ENCODE data around the gene TGFB1.
"Not testable (repeated sequence)": the region's sequence is repeated elsewhere in the genome, so short reads cannot be mapped to it uniquely, and the experiment has no call there.

TGFB1 gene

GRCh38 chr19:41353466-41354342, at the start of gene TGFB1:
Gene TGFB1, minus strand, starts transcription at chr19:41353922. Its CDS starts 878 bp downstream, at chr19:41353044.
- peak; percentile 92 to 93 for DNase-seq (ENCODE audit: low read depth in 2 of 2)

DNA sequence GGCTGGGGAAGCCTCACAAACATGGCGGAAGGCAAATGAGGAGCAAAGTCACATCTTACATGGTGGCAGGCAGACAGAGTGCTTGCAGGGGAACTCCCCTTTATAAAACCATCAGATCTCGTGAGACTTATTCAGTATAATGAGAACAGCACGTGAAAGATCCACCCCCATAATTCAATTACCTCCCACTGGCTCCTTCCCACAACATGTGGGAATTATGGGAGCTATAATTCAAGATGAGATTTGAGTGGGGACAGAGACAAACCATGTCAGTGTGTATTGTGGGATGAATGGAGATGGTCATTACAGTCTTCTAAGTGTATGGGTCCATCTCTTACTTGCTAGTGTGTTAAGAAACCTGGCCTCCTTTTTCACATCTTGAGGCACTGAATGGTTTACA, 48.3 kb upstream of the TGFB1 start:
- DNase-seq (ENCODE audit: low read depth in 2 of 2), result no peak

GRCh38 chr19:41401483-41401882, 47.8 kb upstream of the TGFB1 start:
- DNase-seq (ENCODE audit: low read depth in 2 of 2), result no peak

GRCh38 chr19:41399525-41399924, 45.8 kb upstream of the TGFB1 start:
- DNase-seq (ENCODE audit: low read depth in 2 of 2), result no peak

GRCh38 chr19:41399091-41399490, 45.4 kb upstream of the TGFB1 start:
- no peak for DNase-seq (ENCODE audit: low read depth in 2 of 2)

DNA sequence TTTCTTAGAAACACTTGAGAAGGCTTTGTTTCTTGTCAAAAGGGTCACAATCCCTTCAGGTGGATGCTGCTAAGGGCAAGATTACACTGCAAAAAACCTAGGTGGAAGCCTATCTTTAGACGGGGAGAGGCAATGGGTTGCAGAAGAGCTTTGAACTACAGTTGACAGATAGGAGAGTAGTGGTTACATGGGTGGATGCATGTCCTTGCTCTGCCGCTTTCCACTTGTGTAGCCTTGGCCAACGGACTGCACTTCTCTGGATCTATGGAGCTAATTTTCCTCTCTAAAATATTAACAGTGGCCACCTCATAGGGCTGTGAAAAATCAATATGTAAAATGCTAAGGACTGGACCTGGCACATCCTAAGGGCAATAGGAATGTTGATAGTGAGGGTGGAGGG, 44.9 kb upstream of the TGFB1 start:
- DNase-seq (ENCODE audit: low read depth in 2 of 2), result no peak

DNA sequence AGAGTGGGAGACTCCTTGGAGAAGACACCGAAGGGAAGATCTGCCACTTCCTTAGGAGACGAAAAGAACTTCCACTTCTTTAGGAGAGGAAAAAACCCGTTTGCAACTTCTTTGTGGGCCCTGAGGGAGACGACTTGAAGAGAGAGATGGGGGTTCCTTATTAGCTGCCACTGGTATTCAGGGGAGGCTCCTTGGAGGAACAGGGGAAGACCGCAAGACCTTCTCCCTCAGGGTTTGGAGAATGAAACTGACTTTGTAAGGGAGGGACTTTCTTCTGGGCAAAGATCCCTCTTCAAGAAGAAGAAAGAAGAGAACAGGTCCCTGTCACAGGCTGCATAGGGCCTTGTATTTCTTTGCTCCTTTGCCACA, 44.3 kb upstream of the TGFB1 start:
- DNase-seq (ENCODE audit: low read depth in 2 of 2), result no peak

DNA sequence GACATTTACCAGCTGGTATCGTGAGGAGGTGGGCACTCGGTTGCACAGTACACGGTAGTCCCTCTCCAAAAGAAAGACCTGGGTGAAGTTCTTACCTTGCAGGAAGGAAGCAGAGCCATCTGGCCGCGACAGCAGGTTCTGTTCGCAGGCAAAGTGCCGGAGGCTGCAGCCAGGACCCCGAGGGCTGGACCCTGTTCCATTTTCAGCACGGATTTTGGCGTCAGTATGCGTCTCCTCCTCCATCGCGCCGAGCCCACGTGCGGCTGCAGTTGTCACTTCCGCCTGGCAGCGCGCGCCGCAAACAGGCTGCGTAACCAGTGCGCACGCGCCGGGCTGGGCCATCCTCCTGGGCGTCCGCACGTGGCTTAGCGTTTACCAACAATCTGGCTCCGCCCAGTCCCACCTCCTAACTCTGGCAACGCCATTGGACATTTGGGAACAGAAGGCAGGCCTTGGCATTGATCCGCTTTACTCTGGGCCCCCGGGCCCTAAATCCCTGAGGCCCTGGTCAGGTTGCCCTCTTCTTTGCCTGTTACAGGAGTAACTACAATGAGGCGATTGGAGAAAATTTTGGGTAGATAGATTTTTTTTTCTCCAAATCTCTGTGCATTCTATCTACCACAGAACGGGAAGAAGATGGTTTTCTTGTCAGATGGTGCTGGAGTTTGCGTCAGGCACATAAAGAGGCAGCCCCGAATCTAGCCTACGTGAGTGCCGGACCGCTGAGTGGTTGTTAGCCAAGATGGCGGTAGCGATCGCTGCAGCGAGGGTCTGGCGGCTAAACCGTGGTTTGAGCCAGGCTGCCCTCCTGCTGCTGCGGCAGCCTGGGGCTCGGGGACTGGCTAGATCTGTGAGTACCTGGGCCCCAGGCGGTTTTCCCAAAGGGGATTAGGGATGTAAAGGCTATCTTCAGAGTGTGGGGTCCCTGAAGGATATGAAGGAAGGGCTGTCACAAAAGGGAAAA, 43.6 kb upstream of the TGFB1 start, which contains the start of the genes BCKDHA and EXOSC5:
BCKDHA (plus strand) TSS at position 733 of the 964 bp plus-strand sequence; CDS start at position 743, 10 bp downstream.
EXOSC5 (minus strand) TSS at position 274 of the 964 bp plus-strand sequence; CDS start at position 243, 31 bp downstream.
- peak; percentile 99 for DNase-seq (ENCODE audit: low read depth in 2 of 2)

DNA sequence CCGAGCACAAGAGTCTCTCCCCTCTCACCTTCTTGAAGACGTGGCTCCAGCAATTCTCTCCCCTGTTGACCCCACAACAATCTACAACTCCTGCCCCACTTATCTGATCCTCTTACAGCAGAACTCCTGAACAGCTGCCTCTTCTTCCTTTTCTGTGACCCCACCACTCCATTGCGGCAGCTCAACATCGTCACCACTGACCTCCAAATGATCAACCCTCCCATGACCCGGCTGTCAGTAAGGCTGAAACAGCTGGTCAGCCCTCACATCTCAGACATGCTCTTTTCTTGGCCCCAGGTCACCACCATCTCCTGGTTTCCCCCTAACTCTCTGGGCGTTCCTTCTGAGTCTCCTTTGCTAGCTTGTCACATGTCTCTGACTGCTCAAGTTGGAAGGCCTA, 41.6 kb upstream of the TGFB1 start:
- no peak for DNase-seq (ENCODE audit: low read depth in 2 of 2)

- no peak for DNase-seq (ENCODE audit: low read depth in 2 of 2)
Measured at GRCh38 chr19:41392775-41393174, 39.1 kb upstream of the TGFB1 start.

DNA sequence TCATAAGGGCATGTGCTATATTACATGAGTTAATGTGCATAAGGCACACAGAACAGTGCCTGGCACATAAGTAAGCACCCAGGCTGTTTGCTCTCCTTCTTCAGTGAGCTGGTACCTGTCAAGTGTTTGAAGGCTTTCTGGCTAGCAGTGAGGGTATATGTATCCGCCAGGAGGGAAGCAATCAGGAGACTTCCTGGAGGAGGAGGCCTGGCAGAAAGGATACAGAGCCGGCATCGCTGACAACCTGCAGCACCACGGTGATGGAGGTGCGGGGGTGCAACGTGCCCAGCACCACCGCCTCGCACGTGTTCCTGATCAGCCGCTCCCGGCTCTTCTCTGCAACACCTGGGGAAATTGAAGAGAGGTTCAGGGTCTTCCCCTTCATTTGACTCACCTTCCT, 37.9 kb upstream of the TGFB1 start:
- no peak for DNase-seq (ENCODE audit: low read depth in 2 of 2)

GRCh38 chr19:41386442-41386841, 32.7 kb upstream of the TGFB1 start:
- DNase-seq (ENCODE audit: low read depth in 2 of 2), result no peak

GRCh38 chr19:41384351-41384750, 30.6 kb upstream of the TGFB1 start:
- no peak for DNase-seq (ENCODE audit: low read depth in 2 of 2)

- DNase-seq (ENCODE audit: low read depth in 2 of 2), result not testable (repeated sequence)
Measured at GRCh38 chr19:41381536-41381935, 27.8 kb upstream of the TGFB1 start.

DNA sequence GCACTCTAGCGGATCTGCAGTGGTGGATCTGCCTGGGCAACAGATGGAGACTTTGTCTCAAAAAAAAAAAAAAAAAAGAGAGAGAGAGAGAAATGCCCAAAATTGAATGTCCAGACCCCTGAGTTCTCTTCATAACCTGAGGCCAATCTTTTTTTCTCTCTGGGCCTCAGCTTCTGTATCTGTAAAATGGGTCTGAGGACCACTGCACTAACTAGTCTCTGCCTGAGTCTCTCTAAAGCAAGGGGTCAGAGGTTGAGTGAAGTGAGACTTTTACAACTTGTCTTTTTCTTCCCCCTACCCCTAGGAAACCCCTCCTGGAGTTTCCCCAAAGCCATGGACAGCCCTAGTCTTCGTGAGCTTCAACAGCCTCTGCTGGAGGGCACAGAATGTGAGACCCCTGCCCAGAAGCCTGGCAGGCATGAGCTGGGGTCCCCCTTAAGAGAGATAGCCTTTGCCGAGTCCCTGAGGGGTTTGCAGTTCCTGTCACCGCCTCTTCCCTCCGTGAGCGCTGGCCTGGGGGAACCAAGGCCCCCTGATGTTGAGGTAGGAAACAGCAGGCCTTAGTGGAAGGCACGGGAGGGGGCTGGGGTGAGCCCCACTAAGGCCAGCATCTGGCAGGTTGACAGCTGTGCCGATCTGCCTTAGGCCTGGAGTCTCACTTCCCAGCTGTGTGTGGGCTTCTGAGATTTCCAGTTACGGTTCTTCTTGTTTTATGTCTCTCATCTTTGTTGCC, 24.4 kb upstream of the TGFB1 start:
- no peak for DNase-seq (ENCODE audit: low read depth in 2 of 2)

DNA sequence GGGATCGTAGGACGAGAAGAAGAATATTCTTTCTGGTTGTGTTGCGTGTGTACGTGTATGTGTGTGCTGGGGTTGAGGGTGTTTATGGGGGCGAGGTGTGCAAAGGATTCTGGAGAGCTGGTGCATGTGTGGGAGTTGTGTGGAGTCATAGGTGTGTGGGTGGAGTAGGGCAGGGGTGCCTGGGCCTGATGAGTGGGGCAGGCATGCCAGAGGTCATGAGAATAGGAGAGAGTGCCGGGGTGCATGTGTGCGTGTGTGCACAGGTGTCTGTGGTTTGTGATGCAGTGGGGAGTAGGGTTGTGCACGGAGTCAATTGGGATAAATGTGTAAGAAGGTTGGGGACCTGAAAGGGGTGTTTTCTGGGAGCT, 23.3 kb upstream of the TGFB1 start:
- DNase-seq (ENCODE audit: low read depth in 2 of 2), result peak in 1 of 2 donors; percentile 37

DNA sequence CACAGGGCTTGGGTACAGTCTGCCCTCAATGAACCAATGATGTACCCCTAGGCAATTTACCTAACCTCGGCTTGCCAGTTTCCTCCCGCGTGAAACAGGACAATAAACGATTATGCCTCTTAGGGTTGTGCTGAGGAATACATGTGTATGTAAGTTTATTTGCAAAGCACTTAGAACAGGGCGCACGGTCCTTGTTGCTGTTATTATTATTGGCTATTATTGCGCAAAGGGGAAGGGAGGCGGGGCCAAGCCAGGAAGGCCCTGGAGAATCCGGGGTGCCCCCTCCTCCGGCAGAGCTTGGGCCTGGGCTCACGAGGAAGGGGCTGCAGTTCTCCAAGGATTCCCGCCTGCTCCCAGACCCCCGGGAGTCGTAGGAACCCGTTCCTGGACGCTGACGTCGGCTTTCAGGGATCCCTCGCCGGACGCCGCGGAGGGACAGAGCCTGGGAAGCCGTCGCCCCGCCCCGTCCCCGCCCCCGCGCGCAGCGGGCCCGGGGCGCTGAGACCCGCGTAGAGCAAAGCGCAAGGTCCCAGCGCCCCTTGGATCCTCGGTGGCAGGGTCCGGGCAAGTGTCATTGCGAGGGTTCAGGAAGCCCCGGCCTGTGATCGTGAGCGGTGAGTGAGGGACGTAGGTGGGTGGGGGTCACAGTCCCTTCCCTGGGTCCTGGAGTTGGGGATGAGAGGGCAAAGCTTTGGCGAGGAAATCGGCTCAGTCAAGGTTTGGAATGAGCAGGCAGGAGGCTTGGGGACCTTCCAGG, 22.7 kb upstream of the TGFB1 start, which contains the start of gene TMEM91:
TMEM91 (plus strand) TSS at position 293 of the 757 bp plus-strand sequence. CDS start 1,777 bp downstream, outside the sequence.
- no peak for DNase-seq (ENCODE audit: low read depth in 2 of 2)

- no peak for DNase-seq (ENCODE audit: low read depth in 2 of 2)
Measured at GRCh38 chr19:41373993-41374392, 20.3 kb upstream of the TGFB1 start.

DNA sequence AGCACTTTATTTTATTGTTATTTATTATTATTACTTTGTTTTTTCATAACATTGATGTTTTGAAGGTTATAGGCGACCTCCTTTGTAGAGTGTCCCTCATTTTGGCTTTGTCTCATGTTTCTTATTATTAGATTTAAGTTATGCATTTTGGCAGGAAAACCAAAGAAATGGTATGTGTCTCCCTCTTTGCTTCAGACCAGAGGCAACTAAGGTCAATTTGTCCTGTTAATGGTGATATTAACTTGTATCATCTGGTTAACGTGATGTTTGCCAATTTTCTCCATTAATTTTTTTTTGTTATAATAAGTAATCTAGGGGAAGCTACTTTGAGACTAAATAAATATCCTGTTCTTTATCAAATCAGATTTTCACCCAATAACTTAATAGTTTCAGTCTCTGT, 18.8 kb upstream of the TGFB1 start:
- no peak for DNase-seq (ENCODE audit: low read depth in 2 of 2)

DNA sequence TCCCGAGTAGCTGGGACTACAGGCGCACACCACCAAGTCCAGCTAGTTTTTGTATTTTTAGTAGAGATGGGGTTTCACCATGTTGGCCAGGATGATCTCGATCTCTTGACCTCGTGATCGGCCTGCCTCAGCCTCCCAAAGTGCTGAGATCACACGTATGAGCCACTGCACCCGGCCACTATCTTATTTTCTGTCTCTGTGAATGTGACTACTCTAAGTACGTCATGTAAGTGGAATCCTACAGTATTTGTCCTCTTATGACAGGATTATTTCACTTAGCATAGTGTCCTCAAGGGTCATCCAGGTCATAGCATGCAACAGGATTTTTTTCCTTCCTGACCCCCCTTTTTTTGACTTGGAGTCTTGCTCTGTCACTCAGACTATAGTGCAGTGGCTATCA, 17.8 kb upstream of the TGFB1 start:
- DNase-seq (ENCODE audit: low read depth in 2 of 2), result no peak

- not testable (repeated sequence) for DNase-seq (ENCODE audit: low read depth in 2 of 2)
Measured at GRCh38 chr19:41371119-41371518, 17.4 kb upstream of the TGFB1 start.

Measured in activated CD8-positive, alpha-beta memory T cell treated with anti-CD3 and anti-CD28 coated beads for 4 hours (primary cell).